ENCODE results near the gene CIITA.

DNA sequence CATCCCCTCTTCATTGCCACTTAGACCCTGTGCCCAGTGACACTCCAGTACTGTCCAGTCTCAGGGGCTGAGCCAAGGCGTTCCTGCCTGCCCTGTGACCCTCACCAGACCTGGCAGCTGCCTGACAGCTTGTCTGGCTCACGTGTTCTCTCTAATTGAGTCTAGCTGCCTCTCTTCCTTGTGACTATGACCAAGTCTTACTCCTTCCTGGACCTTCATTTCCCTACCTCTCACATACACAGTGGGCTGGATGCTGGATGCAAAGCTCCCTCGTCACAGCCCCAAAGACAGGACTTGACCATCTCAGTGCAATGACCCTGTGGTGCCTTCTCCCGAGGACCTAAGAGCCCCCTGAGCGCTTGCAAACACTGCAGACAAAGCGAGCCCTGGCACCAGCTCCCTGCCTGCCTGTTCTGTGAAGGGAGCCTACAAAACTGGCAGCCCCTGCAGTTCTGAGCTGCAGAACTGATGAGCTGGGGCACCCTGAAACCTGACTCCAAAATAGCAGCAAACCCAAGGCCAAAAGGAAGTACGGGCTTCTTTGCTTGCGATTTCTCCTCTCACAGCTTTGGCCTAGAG lies 63.6 kb downstream of the CIITA start:
- TF ChIP-seq, protein P1, sequence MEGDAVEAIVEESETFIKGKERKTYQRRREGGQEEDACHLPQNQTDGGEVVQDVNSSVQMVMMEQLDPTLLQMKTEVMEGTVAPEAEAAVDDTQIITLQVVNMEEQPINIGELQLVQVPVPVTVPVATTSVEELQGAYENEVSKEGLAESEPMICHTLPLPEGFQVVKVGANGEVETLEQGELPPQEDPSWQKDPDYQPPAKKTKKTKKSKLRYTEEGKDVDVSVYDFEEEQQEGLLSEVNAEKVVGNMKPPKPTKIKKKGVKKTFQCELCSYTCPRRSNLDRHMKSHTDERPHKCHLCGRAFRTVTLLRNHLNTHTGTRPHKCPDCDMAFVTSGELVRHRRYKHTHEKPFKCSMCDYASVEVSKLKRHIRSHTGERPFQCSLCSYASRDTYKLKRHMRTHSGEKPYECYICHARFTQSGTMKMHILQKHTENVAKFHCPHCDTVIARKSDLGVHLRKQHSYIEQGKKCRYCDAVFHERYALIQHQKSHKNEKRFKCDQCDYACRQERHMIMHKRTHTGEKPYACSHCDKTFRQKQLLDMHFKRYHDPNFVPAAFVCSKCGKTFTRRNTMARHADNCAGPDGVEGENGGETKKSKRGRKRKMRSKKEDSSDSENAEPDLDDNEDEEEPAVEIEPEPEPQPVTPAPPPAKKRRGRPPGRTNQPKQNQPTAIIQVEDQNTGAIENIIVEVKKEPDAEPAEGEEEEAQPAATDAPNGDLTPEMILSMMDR (IDR thresholded peaks at IDR 0.05) = no peak
- no peak for TF ChIP-seq KAT7 (CRISPR knock-in tag; IDR thresholded peaks at IDR 0.05; ENCODE audit: borderline replicate concordance)
- no peak for TF ChIP-seq NFYB (CRISPR knock-in tag; conservative IDR thresholded peaks at IDR 0.05; ENCODE audit: low read depth)
- TF ChIP-seq ZNF121 (CRISPR knock-in tag; IDR thresholded peaks at IDR 0.05) = no peak
- TF ChIP-seq, protein P2, sequence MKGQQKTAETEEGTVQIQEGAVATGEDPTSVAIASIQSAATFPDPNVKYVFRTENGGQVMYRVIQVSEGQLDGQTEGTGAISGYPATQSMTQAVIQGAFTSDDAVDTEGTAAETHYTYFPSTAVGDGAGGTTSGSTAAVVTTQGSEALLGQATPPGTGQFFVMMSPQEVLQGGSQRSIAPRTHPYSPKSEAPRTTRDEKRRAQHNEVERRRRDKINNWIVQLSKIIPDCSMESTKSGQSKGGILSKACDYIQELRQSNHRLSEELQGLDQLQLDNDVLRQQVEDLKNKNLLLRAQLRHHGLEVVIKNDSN (CRISPR knock-in tag; IDR thresholded peaks at IDR 0.05) = no peak
- no peak for TF ChIP-seq USF2 (CRISPR knock-in tag; IDR thresholded peaks at IDR 0.05)
- no peak for TF ChIP-seq RELA (CRISPR knock-in tag; IDR thresholded peaks at IDR 0.05; ENCODE audit: borderline replicate concordance)
- TF ChIP-seq SP1 (CRISPR knock-in tag; conservative IDR thresholded peaks at IDR 0.05) = no peak
